ENCODE results near the gene RARB.
A peak's percentile ranks its signal among the peaks of the same experiment; 100 is the strongest.

Gene RARB

GRCh38 chr3:25513642-25514266, 85.7 kb downstream of the RARB start (continued):
- TF ChIP-seq OSR1 (CRISPR knock-in tag; IDR thresholded peaks at IDR 0.05) = no peak
- TF ChIP-seq CSDC2 (CRISPR knock-in tag; IDR thresholded peaks at IDR 0.05) = no peak
- no peak for TF ChIP-seq ARNTL (CRISPR knock-in tag; IDR thresholded peaks at IDR 0.05; ENCODE audit: borderline replicate concordance, low read depth)
- no peak for TF ChIP-seq ISL1 (CRISPR knock-in tag; IDR thresholded peaks at IDR 0.05)

- ATAC-seq = no peak
- no peak for TF ChIP-seq ISL1 (CRISPR knock-in tag; IDR thresholded peaks at IDR 0.05)
- TF ChIP-seq ESRRG (CRISPR knock-in tag; IDR thresholded peaks at IDR 0.05) = no peak
- TF ChIP-seq ZC3H10 (CRISPR knock-in tag; IDR thresholded peaks at IDR 0.05) = no peak
- no peak for TF ChIP-seq TOX (CRISPR knock-in tag; IDR thresholded peaks at IDR 0.05; ENCODE audit: borderline replicate concordance)
Observed at GRCh38 chr3:25515171-25515570, 87.1 kb downstream of the RARB start.

DNA sequence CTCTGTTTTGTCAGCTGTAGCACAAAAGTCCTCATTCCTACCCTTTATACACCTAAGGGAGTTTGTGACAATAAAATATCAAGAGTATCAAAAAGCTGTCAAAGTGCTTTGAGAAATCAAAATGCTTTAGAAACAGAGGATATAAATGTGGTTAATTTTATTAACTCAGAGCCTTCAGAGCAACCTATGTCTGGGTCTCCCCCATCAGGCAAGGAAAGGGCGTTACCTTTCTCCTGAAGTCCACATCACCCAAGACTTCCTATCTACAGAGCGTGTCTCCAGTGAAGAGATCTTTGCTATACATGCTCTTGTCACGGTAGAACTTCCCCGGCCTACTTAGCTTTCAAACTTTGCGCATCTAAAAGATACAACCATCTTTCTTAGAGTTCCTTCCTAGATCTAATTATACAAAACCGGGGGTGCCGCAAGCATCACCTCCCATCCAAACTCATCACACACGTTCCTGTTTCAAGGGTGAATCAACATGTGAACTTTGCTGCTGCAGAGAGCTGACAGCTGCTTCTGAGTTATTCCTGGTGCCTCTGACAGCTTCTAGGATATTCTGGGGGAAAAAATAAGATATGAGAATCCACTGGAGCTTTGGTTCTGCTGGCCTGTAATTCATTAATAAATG, 93.0 kb downstream of the RARB start:
- no peak for TF ChIP-seq TSHZ2 (CRISPR knock-in tag; IDR thresholded peaks at IDR 0.05)
- TF ChIP-seq PPARA (CRISPR knock-in tag; IDR thresholded peaks at IDR 0.05; ENCODE audit: borderline replicate concordance) = no peak
- no peak for TF ChIP-seq CSDC2 (CRISPR knock-in tag; IDR thresholded peaks at IDR 0.05)
- TF ChIP-seq ISL1 (CRISPR knock-in tag; IDR thresholded peaks at IDR 0.05) = no peak
- no peak for TF ChIP-seq TOX (CRISPR knock-in tag; IDR thresholded peaks at IDR 0.05; ENCODE audit: borderline replicate concordance)
- no peak for TF ChIP-seq ZNF70 (CRISPR knock-in tag; IDR thresholded peaks at IDR 0.05)
- no peak for ATAC-seq

- no peak for ATAC-seq
Observed at GRCh38 chr3:25527336-25527735, 99.3 kb downstream of the RARB start.

GRCh38 chr3:25527801-25528200, 99.7 kb downstream of the RARB start:
- peak; percentile 71 for ATAC-seq
- TF ChIP-seq, protein P1, sequence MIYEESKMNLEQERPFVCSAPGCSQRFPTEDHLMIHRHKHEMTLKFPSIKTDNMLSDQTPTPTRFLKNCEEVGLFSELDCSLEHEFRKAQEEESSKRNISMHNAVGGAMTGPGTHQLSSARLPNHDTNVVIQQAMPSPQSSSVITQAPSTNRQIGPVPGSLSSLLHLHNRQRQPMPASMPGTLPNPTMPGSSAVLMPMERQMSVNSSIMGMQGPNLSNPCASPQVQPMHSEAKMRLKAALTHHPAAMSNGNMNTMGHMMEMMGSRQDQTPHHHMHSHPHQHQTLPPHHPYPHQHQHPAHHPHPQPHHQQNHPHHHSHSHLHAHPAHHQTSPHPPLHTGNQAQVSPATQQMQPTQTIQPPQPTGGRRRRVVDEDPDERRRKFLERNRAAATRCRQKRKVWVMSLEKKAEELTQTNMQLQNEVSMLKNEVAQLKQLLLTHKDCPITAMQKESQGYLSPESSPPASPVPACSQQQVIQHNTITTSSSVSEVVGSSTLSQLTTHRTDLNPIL (CRISPR knock-in tag; IDR thresholded peaks at IDR 0.05; ENCODE audit: low read depth) = no peak
- no peak for TF ChIP-seq ISL1 (CRISPR knock-in tag; IDR thresholded peaks at IDR 0.05)
- no peak for TF ChIP-seq BACH2 (CRISPR knock-in tag; IDR thresholded peaks at IDR 0.05; ENCODE audit: borderline replicate concordance)

More at GRCh38 chr3:25527336-25527735, 99.3 kb downstream of the RARB start:
- TF ChIP-seq CSDC2 (CRISPR knock-in tag; IDR thresholded peaks at IDR 0.05) (no peak), ZNF70 (CRISPR knock-in tag; IDR thresholded peaks at IDR 0.05) (no peak), SNAI2 (CRISPR knock-in tag; IDR thresholded peaks at IDR 0.05) (no peak), ZNF8 (CRISPR knock-in tag; IDR thresholded peaks at IDR 0.05) (no peak), BACH2 (CRISPR knock-in tag; IDR thresholded peaks at IDR 0.05; ENCODE audit: borderline replicate concordance) (no peak), TCF4 (CRISPR knock-in tag; IDR thresholded peaks at IDR 0.05; ENCODE audit: borderline replicate concordance) (no peak), CSRNP3 (CRISPR knock-in tag; IDR thresholded peaks at IDR 0.05) (no peak), ZFP30 (CRISPR knock-in tag; IDR thresholded peaks at IDR 0.05) (no peak), PPARA (CRISPR knock-in tag; IDR thresholded peaks at IDR 0.05; ENCODE audit: borderline replicate concordance) (no peak)
- TF ChIP-seq, protein P2, sequence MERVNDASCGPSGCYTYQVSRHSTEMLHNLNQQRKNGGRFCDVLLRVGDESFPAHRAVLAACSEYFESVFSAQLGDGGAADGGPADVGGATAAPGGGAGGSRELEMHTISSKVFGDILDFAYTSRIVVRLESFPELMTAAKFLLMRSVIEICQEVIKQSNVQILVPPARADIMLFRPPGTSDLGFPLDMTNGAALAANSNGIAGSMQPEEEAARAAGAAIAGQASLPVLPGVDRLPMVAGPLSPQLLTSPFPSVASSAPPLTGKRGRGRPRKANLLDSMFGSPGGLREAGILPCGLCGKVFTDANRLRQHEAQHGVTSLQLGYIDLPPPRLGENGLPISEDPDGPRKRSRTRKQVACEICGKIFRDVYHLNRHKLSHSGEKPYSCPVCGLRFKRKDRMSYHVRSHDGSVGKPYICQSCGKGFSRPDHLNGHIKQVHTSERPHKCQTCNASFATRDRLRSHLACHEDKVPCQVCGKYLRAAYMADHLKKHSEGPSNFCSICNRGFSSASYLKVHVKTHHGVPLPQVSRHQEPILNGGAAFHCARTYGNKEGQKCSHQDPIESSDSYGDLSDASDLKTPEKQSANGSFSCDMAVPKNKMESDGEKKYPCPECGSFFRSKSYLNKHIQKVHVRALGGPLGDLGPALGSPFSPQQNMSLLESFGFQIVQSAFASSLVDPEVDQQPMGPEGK (CRISPR knock-in tag; IDR thresholded peaks at IDR 0.05; ENCODE audit: borderline replicate concordance) = no peak

Data from SK-N-SH treated with all-trans-retinoic acid at 6 μM for 48 hours (cell line).